Astrocyte (in vitro differentiated cells and primary cell): ENCODE measurements around the gene MARS2. TPM values are rescaled to one million over a fixed set of nuclear protein-coding genes. Genes with fewer than 3 reads are reported as not detected.

Source experiments
- DNase-seq: peaks from one replicate; pipeline ENCODE4 v3.0.0-alpha.2; 2010; ENCODE audit warnings: low read depth
- FAIRE-seq: peaks from 2 replicates; lab custom pipeline; 2011; peaks lifted over from hg19 to GRCh38; lab: Jason Lieb, UNC
- H2AFZ ChIP-seq: 2 replicates; pipeline ENCODE4 v1.6.0; 2012; ENCODE audit warnings: low read depth, low read length, inconsistent platforms
- H3K27ac ChIP-seq: 2 replicates; pipeline ENCODE4 v1.5.1; 2011; ENCODE audit warnings: low read depth, low read length, inconsistent platforms
- H3K27me3 ChIP-seq: 2 replicates; pipeline ENCODE4 v1.6.0; 2011; ENCODE audit warnings: low read length, inconsistent platforms; ENCODE audit not compliant: insufficient read depth
- H3K36me3 ChIP-seq: 2 replicates; pipeline ENCODE4 v1.5.1; 2011; ENCODE audit warnings: low read length, inconsistent platforms; ENCODE audit not compliant: insufficient read depth
- H3K4me1 ChIP-seq: 2 replicates; pipeline ENCODE4 v1.5.1; 2011; ENCODE audit warnings: low read length, inconsistent platforms; ENCODE audit not compliant: insufficient read depth
- H3K4me2 ChIP-seq: 2 replicates; pipeline ENCODE4 v1.6.0; 2012; ENCODE audit warnings: low read length, inconsistent platforms
- H3K4me3 ChIP-seq: 2 replicates; pipeline ENCODE4 v1.5.1; 2011; ENCODE audit warnings: low read depth, mild to moderate bottlenecking, low read length, inconsistent platforms; ENCODE audit not compliant: insufficient read depth
- H3K79me2 ChIP-seq: 2 replicates; pipeline ENCODE4 v1.6.0; 2012; ENCODE audit warnings: mild to moderate bottlenecking, low read length, inconsistent platforms; ENCODE audit not compliant: insufficient read depth
- H3K9ac ChIP-seq: 2 replicates; pipeline ENCODE4 v1.6.0; 2012; ENCODE audit warnings: mild to moderate bottlenecking, low read length, inconsistent platforms
- H3K9me3 ChIP-seq: 2 replicates; pipeline ENCODE4 v1.5.1; 2012; ENCODE audit warnings: low read depth, mild to moderate bottlenecking, low read length, inconsistent platforms; ENCODE audit not compliant: insufficient read depth
- H4K20me1 ChIP-seq: 2 replicates; pipeline ENCODE4 v1.6.0; 2012; ENCODE audit warnings: low read length, inconsistent platforms; ENCODE audit not compliant: insufficient read depth
- H3K27ac Mint-ChIP-seq: one replicate; pipeline ENCODE4 v1.8.0; 2021; ENCODE audit warnings: mild to moderate bottlenecking, mixed read lengths; ENCODE audit not compliant: unreplicated experiment
- H3K27me3 Mint-ChIP-seq: one replicate; pipeline ENCODE4 v1.8.0; 2021; ENCODE audit warnings: low read depth, mixed read lengths; ENCODE audit not compliant: unreplicated experiment
- H3K36me3 Mint-ChIP-seq: one replicate; pipeline ENCODE4 v1.8.0; 2021; ENCODE audit warnings: low read depth, mixed read lengths; ENCODE audit not compliant: unreplicated experiment
- H3K4me1 Mint-ChIP-seq: one replicate; pipeline ENCODE4 v1.8.0; 2021; ENCODE audit warnings: low read depth, mixed read lengths; ENCODE audit not compliant: unreplicated experiment
- H3K4me3 Mint-ChIP-seq: one replicate; pipeline ENCODE4 v1.8.0; 2021; ENCODE audit warnings: mild to moderate bottlenecking, moderate library complexity, mixed read lengths; ENCODE audit not compliant: unreplicated experiment
- H3K9me3 Mint-ChIP-seq: one replicate; pipeline ENCODE4 v1.8.0; 2021; ENCODE audit warnings: mild to moderate bottlenecking, mixed read lengths; ENCODE audit not compliant: unreplicated experiment
- CTCF ChIP-seq: IDR thresholded peaks from 2 replicates; pipeline ENCODE4 v1.5.1; 2011; ENCODE audit warnings: low read depth, mild to moderate bottlenecking, inconsistent platforms, low read length, moderate library complexity; ENCODE audit not compliant: insufficient read depth
- EZH2 ChIP-seq: IDR thresholded peaks from 2 replicates; pipeline ENCODE4 v1.6.1; 2012; ENCODE audit warnings: mild to moderate bottlenecking, low read length, inconsistent platforms; ENCODE audit not compliant: insufficient read depth
- total RNA-seq: library from RNA; stranded (reverse); gene quantifications from 2 replicates; pipeline ENCODE4 v1.2.1, GENCODE V29; 2021

Gene MARS2
- total RNA-seq, 1 donor from 2014 or later = 8.2 TPM

GRCh38 chr2:197673606-197674005 lies 31.6 kb upstream of the MARS2 start:
- H3K9me3 Mint-ChIP-seq = no peaks in the 10 kb centered on the region
- H3K9me3 ChIP-seq = no peaks in the 10 kb centered on the region
- TF ChIP-seq CTCF = no peak
- TF ChIP-seq EZH2 = no peak
- no peaks in the 10 kb centered on the region for H3K27me3 ChIP-seq
- peak overlapping the region; percentile 56 for H3K4me2 ChIP-seq
- peak overlapping the region; percentile 14 for H3K9ac ChIP-seq
- H3K27me3 Mint-ChIP-seq = no peaks in the 10 kb centered on the region
- FAIRE-seq = no peak
- peak overlapping the region; percentile 20 for H2AFZ ChIP-seq
- no peaks in the 10 kb centered on the region for H3K4me1 ChIP-seq
- no peaks in the 10 kb centered on the region for H4K20me1 ChIP-seq
- no peaks in the 10 kb centered on the region for H3K79me2 ChIP-seq
- H3K27ac Mint-ChIP-seq = no peak overlapping the region
- no peak overlapping the region for H3K4me3 ChIP-seq
- H3K36me3 Mint-ChIP-seq = peaks cover 4% of the 10 kb centered on the region
- H3K27ac ChIP-seq = no peak overlapping the region
- no peaks in the 10 kb centered on the region for H3K36me3 ChIP-seq
- H3K4me1 Mint-ChIP-seq = peaks cover 28% of the 10 kb centered on the region
- H3K4me3 Mint-ChIP-seq = peak overlapping the region; percentile 75
- no peak for DNase-seq

- Mint-ChIP-seq H3K9me3 (no peaks in the 10 kb centered on the region), H3K27me3 (no peaks in the 10 kb centered on the region), H3K4me1 (peaks cover 28% of the 10 kb centered on the region), H3K4me3 (peak overlapping the region; percentile 64), H3K27ac (no peak overlapping the region), H3K36me3 (peaks cover 4% of the 10 kb centered on the region)
- FAIRE-seq (no peak), DNase-seq (no peak)
- TF ChIP-seq CTCF (no peak), EZH2 (no peak)
- Histone ChIP-seq H3K9ac (no peak overlapping the region), H3K36me3 (no peaks in the 10 kb centered on the region), H4K20me1 (no peaks in the 10 kb centered on the region), H3K27ac (no peak overlapping the region), H3K9me3 (no peaks in the 10 kb centered on the region), H3K27me3 (no peaks in the 10 kb centered on the region), H3K4me2 (peak overlapping the region; percentile 56), H2AFZ (no peak overlapping the region), H3K79me2 (no peaks in the 10 kb centered on the region), H3K4me1 (no peaks in the 10 kb centered on the region), H3K4me3 (peak overlapping the region; percentile 63)
Measured at GRCh38 chr2:197674060-197674459, 31.1 kb upstream of the MARS2 start.

GRCh38 chr2:197674591-197674990 lies 30.6 kb upstream of the MARS2 start:
- H3K9me3 Mint-ChIP-seq = no peaks in the 10 kb centered on the region
- DNase-seq = no peak
- Histone ChIP-seq H3K36me3 (no peaks in the 10 kb centered on the region), H3K4me2 (peak overlapping the region; percentile 96), H3K4me3 (peak overlapping the region; percentile 63), H3K27ac (peak overlapping the region; percentile 5), H2AFZ (peak overlapping the region; percentile 36), H3K9ac (peak overlapping the region; percentile 86), H4K20me1 (no peaks in the 10 kb centered on the region), H3K27me3 (no peaks in the 10 kb centered on the region), H3K4me1 (no peaks in the 10 kb centered on the region), H3K9me3 (no peaks in the 10 kb centered on the region), H3K79me2 (no peaks in the 10 kb centered on the region)
- H3K36me3 Mint-ChIP-seq = peaks cover 4% of the 10 kb centered on the region
- H3K27ac Mint-ChIP-seq = no peak overlapping the region
- no peak for FAIRE-seq
- H3K4me3 Mint-ChIP-seq = peak overlapping the region; percentile 88
- no peaks in the 10 kb centered on the region for H3K27me3 Mint-ChIP-seq
- TF ChIP-seq CTCF (no peak), EZH2 (no peak)
- H3K4me1 Mint-ChIP-seq = peaks cover 28% of the 10 kb centered on the region
